BLaER1 (cell line): ENCODE measurements around the gene ZBTB17.
"Not testable (repeated sequence)": the region's sequence is repeated elsewhere in the genome, so short reads cannot be mapped to it uniquely, and the experiment has no call there.

Experiments
- H3K27ac ChIP-seq: shearing (Covaris generic); formaldehyde crosslinking; 2 replicates; pipeline ENCODE4 v1.8.1; 2022
- H3K27me3 ChIP-seq: shearing (Covaris generic); formaldehyde crosslinking; 2 replicates; pipeline ENCODE4 v1.8.1; 2022
- H3K36me3 ChIP-seq: shearing (Covaris generic); formaldehyde crosslinking; 2 replicates; pipeline ENCODE4 v1.8.1; 2022
- H3K4me1 ChIP-seq: shearing (Covaris generic); formaldehyde crosslinking; 2 replicates; pipeline ENCODE4 v1.8.1; 2022
- H3K4me2 ChIP-seq: shearing (Covaris generic); formaldehyde crosslinking; 2 replicates; pipeline ENCODE4 v1.8.1; 2022
- H3K4me3 ChIP-seq: shearing (Covaris generic); formaldehyde crosslinking; 2 replicates; pipeline ENCODE4 v1.8.1; 2022
- H3K9ac ChIP-seq: shearing (Covaris generic); formaldehyde crosslinking; 2 replicates; pipeline ENCODE4 v1.8.1; 2022
- H3K9me3 ChIP-seq: shearing (Covaris generic); formaldehyde crosslinking; 2 replicates; pipeline ENCODE4 v1.8.1; 2022
- H4K20me1 ChIP-seq: shearing (Covaris generic); formaldehyde crosslinking; 2 replicates; pipeline ENCODE4 v1.8.1; 2022
- Cebpa-rat ChIP-seq: shearing (Covaris generic); IDR thresholded peaks from 2 replicates; pipeline ENCODE4 v1.8.1; 2022

The ZBTB17 gene

GRCh38 chr1:15988856-15989736 is 13.2 kb upstream of the ZBTB17 start:
- no peaks in the 10 kb centered on the region for H4K20me1 ChIP-seq
- no peak overlapping the region for H3K27ac ChIP-seq
- no peak overlapping the region for H3K4me3 ChIP-seq
- no peaks in the 10 kb centered on the region for H3K36me3 ChIP-seq
- H3K27me3 ChIP-seq = no peaks in the 10 kb centered on the region
- no peak for TF ChIP-seq Cebpa-rat
- no peaks in the 10 kb centered on the region for H3K9me3 ChIP-seq
- peaks cover 25% of the 10 kb centered on the region for H3K4me1 ChIP-seq
- H3K9ac ChIP-seq = no peak overlapping the region
- no peak overlapping the region for H3K4me2 ChIP-seq

DNA sequence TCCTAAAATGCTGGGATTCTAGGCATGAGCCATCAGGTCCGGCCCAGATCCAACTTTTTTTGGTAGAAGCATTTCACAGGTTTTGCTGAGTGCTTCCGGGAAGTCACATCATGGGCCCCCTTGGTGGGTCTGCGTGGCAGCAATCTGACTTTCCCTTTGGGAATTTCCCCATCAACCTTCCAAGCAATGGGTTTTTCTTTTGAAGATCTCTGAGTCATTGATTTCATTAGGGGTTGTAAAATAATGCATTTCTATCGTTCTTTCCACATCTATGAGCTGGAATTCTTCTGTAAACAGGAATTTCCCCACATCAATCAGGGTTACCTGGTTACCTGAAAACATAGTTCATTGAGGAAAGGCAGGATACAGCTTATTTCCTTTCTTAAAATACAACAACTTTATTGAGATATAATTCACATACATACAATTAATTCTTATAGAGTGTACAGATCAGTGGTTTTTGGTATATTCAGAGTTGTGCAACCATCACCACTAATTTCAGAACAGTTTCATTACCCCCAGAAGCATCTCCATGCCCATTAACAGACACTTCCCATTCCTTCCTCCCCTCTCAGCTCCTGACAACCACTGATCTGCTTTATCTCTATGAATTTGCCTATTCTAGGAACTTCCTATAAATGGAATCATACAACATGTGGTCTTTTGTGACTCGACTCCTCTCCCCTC is 9.9 kb upstream of the ZBTB17 start:
- no peaks in the 10 kb centered on the region for H3K4me1 ChIP-seq
- no peak overlapping the region for H3K4me3 ChIP-seq
- H3K9me3 ChIP-seq = peaks cover 14% of the 10 kb centered on the region
- no peaks in the 10 kb centered on the region for H3K27me3 ChIP-seq
- no peak for TF ChIP-seq Cebpa-rat
- H3K9ac ChIP-seq = no peak overlapping the region
- no peak overlapping the region for H3K4me2 ChIP-seq
- H4K20me1 ChIP-seq = no peaks in the 10 kb centered on the region
- no peaks in the 10 kb centered on the region for H3K36me3 ChIP-seq
- no peak overlapping the region for H3K27ac ChIP-seq

- no peaks in the 10 kb centered on the region for H4K20me1 ChIP-seq
- no peaks in the 10 kb centered on the region for H3K4me1 ChIP-seq
- no peak for TF ChIP-seq Cebpa-rat
- H3K4me2 ChIP-seq = no peak overlapping the region
- H3K9me3 ChIP-seq = peaks cover 22% of the 10 kb centered on the region
- H3K27ac ChIP-seq = no peak overlapping the region
- H3K27me3 ChIP-seq = no peaks in the 10 kb centered on the region
- H3K36me3 ChIP-seq = no peaks in the 10 kb centered on the region
- no peak overlapping the region for H3K4me3 ChIP-seq
- H3K9ac ChIP-seq = no peak overlapping the region
These were observed 7.4 kb upstream of the ZBTB17 start for GRCh38 chr1:15983275-15983674.

DNA sequence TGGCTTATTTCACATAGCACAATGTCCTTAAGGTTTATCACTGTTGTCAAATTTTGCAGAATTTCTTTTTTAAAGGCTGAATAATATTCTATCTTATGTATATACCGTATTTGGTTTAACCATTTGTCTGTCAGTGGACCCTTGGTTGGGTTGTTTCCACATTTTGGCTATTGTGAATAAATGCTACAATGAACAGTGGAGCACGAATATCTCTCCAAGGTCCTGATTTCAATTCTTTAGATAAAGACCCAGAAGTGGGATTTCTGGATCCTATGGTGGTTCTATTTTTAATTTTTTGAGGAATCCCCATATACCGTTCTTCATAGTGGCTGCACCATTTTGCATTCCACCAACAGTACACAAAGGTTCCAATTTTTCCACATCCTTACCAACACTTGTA is 5.8 kb upstream of the ZBTB17 start:
- Histone ChIP-seq H3K4me2 (no peak overlapping the region), H4K20me1 (no peaks in the 10 kb centered on the region), H3K36me3 (no peaks in the 10 kb centered on the region), H3K27me3 (no peaks in the 10 kb centered on the region), H3K4me3 (no peak overlapping the region), H3K4me1 (no peaks in the 10 kb centered on the region), H3K27ac (no peak overlapping the region), H3K9me3 (peaks cover 31% of the 10 kb centered on the region), H3K9ac (no peak overlapping the region)
- no peak for TF ChIP-seq Cebpa-rat

DNA sequence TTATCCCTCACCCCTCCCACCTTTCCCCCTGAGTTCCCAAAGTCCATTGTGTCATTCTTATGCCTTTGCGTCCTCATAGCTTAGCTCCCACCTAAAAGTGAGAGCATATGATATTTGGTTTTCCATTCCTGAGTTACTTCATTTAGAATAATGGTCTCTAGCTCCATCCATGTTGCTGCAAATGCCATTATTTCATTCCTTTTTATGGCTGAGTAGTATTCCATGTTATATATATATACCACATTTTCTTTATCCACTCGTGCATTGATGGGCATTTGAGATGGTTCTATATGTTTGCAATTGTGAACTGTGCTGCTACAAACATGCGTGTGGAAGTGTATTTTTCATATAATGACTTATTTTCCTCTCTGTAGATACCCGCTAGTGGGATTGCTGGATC is 2.0 kb upstream of the ZBTB17 start:
- not testable (repeated sequence) for H3K27me3 ChIP-seq, H3K4me3 ChIP-seq, H3K4me2 ChIP-seq, H3K36me3 ChIP-seq, H3K9ac ChIP-seq, H3K27ac ChIP-seq
- Histone ChIP-seq H3K9me3 (peaks cover 30% of the 10 kb centered on the region), H3K4me1 (peaks cover 22% of the 10 kb centered on the region), H4K20me1 (peaks cover 26% of the 10 kb centered on the region)

- H3K27ac ChIP-seq = peak overlapping the region; percentile 88
- TF ChIP-seq Cebpa-rat = no peak
These were observed 520 bp downstream of the ZBTB17 start for GRCh38 chr1:15975358-15975804.

DNA sequence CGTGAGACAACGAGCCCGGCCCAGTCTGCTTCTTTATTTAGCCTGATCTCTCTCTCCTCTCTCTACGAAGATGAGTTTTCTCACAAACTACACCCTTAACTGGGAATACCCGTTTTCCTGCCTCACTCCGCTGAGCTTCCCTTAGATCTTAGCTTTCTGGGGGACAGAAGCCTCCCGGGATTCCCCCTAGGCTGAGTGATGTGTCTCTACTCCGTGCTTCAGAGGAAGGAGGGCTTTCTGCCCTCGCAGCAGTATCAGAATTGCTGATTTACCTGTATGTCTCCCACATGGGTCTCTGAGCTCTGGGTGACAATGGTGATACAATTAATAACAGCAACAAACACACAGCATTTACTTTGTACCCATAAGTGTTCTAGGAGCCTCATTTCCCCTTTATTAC is 1.0 kb downstream of the ZBTB17 start:
- Histone ChIP-seq H3K27ac (peak overlapping the region; percentile 88), H3K4me2 (peak overlapping the region; percentile 95), H3K4me1 (peaks cover 29% of the 10 kb centered on the region), H3K4me3 (peak overlapping the region; percentile 79), H3K9ac (peak overlapping the region; percentile 86), H4K20me1 (peaks cover 40% of the 10 kb centered on the region), H3K9me3 (peaks cover 31% of the 10 kb centered on the region), H3K27me3 (no peaks in the 10 kb centered on the region), H3K36me3 (peaks cover 37% of the 10 kb centered on the region)
- no peak for TF ChIP-seq Cebpa-rat

More at GRCh38 chr1:15975358-15975804, 520 bp downstream of the ZBTB17 start:
- H3K9ac ChIP-seq = peak overlapping the region; percentile 86
- H3K4me3 ChIP-seq = peak overlapping the region; percentile 79
- H3K4me2 ChIP-seq = peak overlapping the region; percentile 95
- peaks cover 29% of the 10 kb centered on the region for H3K4me1 ChIP-seq
- H3K27me3 ChIP-seq = no peaks in the 10 kb centered on the region
- peaks cover 40% of the 10 kb centered on the region for H4K20me1 ChIP-seq
- peaks cover 27% of the 10 kb centered on the region for H3K9me3 ChIP-seq
- H3K36me3 ChIP-seq = peaks cover 32% of the 10 kb centered on the region

DNA sequence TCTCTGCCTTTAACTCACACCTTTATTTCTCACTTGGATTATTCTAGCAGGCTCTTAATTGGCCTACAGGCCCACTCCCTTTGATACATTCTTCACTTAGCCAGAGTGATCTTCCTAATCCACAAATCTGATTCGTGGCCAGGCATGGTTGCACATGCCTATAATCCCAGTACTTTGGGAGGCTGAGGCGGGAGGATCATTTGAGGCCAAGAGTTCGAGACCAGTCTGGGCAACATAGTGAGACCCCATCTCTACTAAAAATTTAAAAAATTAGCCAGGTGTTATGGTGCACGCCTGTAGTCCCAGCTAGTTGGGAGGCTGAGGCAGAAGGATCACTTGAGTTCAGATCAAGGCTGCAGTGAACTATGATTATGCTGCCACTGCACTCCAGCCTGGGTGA is 2.1 kb downstream of the ZBTB17 start:
- Histone ChIP-seq H4K20me1 (peaks cover 41% of the 10 kb centered on the region), H3K9me3 (peaks cover 39% of the 10 kb centered on the region), H3K4me3 (peak overlapping the region; percentile 79; the same call in 1 of the 2 replicates), H3K4me1 (peaks cover 32% of the 10 kb centered on the region), H3K9ac (no peak overlapping the region), H3K27ac (peak overlapping the region; percentile 88; the same call in 1 of the 2 replicates), H3K27me3 (no peaks in the 10 kb centered on the region), H3K36me3 (peaks cover 48% of the 10 kb centered on the region), H3K4me2 (peak overlapping the region; percentile 95)
- TF ChIP-seq Cebpa-rat = no peak

DNA sequence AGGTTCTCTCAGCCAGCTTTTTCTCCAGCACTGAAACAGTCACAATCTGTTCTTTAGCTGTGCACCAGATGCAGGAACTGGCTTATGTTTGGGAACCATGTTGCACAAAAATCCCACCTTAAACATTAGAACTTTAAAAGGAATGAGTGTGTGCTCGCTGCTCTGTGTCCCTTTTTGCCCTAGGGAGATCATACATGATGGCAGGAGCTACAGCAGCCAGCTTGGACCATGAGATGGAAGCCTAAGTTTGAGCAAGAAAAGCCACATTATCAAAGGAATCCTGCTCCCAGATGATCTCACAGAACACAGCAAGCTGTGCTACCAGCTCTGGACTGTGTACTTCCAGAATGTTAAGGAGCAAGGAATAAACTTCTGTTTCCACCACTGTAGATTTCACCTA is 3.5 kb downstream of the ZBTB17 start:
- Histone ChIP-seq H3K4me1 (peaks cover 45% of the 10 kb centered on the region), H3K27me3 (no peaks in the 10 kb centered on the region), H4K20me1 (peaks cover 53% of the 10 kb centered on the region), H3K9me3 (peaks cover 31% of the 10 kb centered on the region), H3K9ac (no peak overlapping the region), H3K27ac (no peak overlapping the region), H3K4me2 (no peak overlapping the region), H3K4me3 (no peak overlapping the region), H3K36me3 (peaks cover 61% of the 10 kb centered on the region)
- TF ChIP-seq Cebpa-rat = no peak

GRCh38 chr1:15970911-15971310 is 5.0 kb downstream of the ZBTB17 start:
- no peak overlapping the region for H3K4me3 ChIP-seq
- H3K9me3 ChIP-seq = peaks cover 23% of the 10 kb centered on the region
- H3K36me3 ChIP-seq = peaks cover 67% of the 10 kb centered on the region
- no peak overlapping the region for H3K4me2 ChIP-seq
- TF ChIP-seq Cebpa-rat = no peak
- peaks cover 67% of the 10 kb centered on the region for H4K20me1 ChIP-seq
- H3K4me1 ChIP-seq = peaks cover 60% of the 10 kb centered on the region
- H3K27me3 ChIP-seq = no peaks in the 10 kb centered on the region
- no peak overlapping the region for H3K9ac ChIP-seq
- no peak overlapping the region for H3K27ac ChIP-seq
